HuH-7.5 (cell line): Measurements from ENCODE around the gene TWF2.
"Not testable (repeated sequence)": the region's sequence is repeated elsewhere in the genome, so short reads cannot be mapped to it uniquely, and the experiment has no call there.

Source experiments
- DNase-seq: peaks from one replicate; pipeline ENCODE4 v3.0.0; 2011; ENCODE audit warnings: low spot score

Gene TWF2

GRCh38 chr3:52238761-52239701 is at the start of gene TWF2:
Gene TWF2 (minus strand): TSS chr3:52239158. CDS start chr3:52239016, 142 bp downstream.
- DNase-seq = peak; percentile 97

GRCh38 chr3:52288674-52289073 is 49.7 kb upstream of the TWF2 start:
- no peak for DNase-seq

GRCh38 chr3:52286777-52287110 is 47.8 kb upstream of the TWF2 start:
- DNase-seq = no peak

- DNase-seq = not testable (repeated sequence)
These were observed 45.1 kb upstream of the TWF2 start for GRCh38 chr3:52284051-52284450.

- DNase-seq = no peak
These were observed 44.3 kb upstream of the TWF2 start for GRCh38 chr3:52283306-52283705.

- DNase-seq = no peak
These were observed 43.2 kb upstream of the TWF2 start for GRCh38 chr3:52281981-52282801.

- no peak for DNase-seq
These were observed 41.1 kb upstream of the TWF2 start for GRCh38 chr3:52280050-52280461.

- DNase-seq = no peak
These were observed 40.6 kb upstream of the TWF2 start for GRCh38 chr3:52279596-52279995.

GRCh38 chr3:52278510-52279069 is 39.6 kb upstream of the TWF2 start, which contains the start of gene WDR82:
Gene WDR82 (minus strand): TSS chr3:52278649. CDS start chr3:52278361, 288 bp downstream.
- peak; percentile 76 for DNase-seq

- peak; percentile 56 for DNase-seq
These were observed 39.1 kb upstream of the TWF2 start for GRCh38 chr3:52277972-52278509.

- DNase-seq = peak; percentile 59
These were observed 38.4 kb upstream of the TWF2 start for GRCh38 chr3:52277071-52277964.

GRCh38 chr3:52274781-52275180 is 35.8 kb upstream of the TWF2 start:
- not testable (repeated sequence) for DNase-seq

- no peak for DNase-seq
These were observed 33.9 kb upstream of the TWF2 start for GRCh38 chr3:52272831-52273230.

GRCh38 chr3:52272172-52272571 is 33.2 kb upstream of the TWF2 start:
- not testable (repeated sequence) for DNase-seq

GRCh38 chr3:52270252-52270754 is 31.3 kb upstream of the TWF2 start:
- no peak for DNase-seq

- no peak for DNase-seq
These were observed 30.8 kb upstream of the TWF2 start for GRCh38 chr3:52269776-52270175.

- no peak for DNase-seq
These were observed 29.1 kb upstream of the TWF2 start for GRCh38 chr3:52268036-52268435.

GRCh38 chr3:52265387-52265786 is 26.4 kb upstream of the TWF2 start:
- DNase-seq = no peak

- no peak for DNase-seq
These were observed 23.5 kb upstream of the TWF2 start for GRCh38 chr3:52262447-52262846.

GRCh38 chr3:52259448-52259847 is 20.5 kb upstream of the TWF2 start:
- no peak for DNase-seq

GRCh38 chr3:52259035-52259434 is 20.1 kb upstream of the TWF2 start:
- no peak for DNase-seq
